GM10847 (cell line): ENCODE results near the gene SAMD4B.

ENCODE experiments used
- POLR2A ChIP-seq: IDR thresholded peaks from 2 replicates; pipeline ENCODE4 v1.6.1; 2011; ENCODE audit not compliant: insufficient read length; ENCODE audit errors: extremely low read depth

Gene SAMD4B

GRCh38 chr19:39307046-39307821 lies 35.0 kb upstream of the SAMD4B start:
- TF ChIP-seq POLR2A, result no peak

- TF ChIP-seq POLR2A, result no peak
These were observed 34.2 kb upstream of the SAMD4B start for GRCh38 chr19:39307822-39308530.

GRCh38 chr19:39308531-39309304 lies 33.5 kb upstream of the SAMD4B start:
- no peak for TF ChIP-seq POLR2A

GRCh38 chr19:39310558-39311311 lies 31.5 kb upstream of the SAMD4B start:
- no peak for TF ChIP-seq POLR2A

GRCh38 chr19:39314016-39314728 lies 28.0 kb upstream of the SAMD4B start:
- no peak for TF ChIP-seq POLR2A

- no peak for TF ChIP-seq POLR2A
These were observed 26.3 kb upstream of the SAMD4B start for GRCh38 chr19:39315933-39316332.

DNA sequence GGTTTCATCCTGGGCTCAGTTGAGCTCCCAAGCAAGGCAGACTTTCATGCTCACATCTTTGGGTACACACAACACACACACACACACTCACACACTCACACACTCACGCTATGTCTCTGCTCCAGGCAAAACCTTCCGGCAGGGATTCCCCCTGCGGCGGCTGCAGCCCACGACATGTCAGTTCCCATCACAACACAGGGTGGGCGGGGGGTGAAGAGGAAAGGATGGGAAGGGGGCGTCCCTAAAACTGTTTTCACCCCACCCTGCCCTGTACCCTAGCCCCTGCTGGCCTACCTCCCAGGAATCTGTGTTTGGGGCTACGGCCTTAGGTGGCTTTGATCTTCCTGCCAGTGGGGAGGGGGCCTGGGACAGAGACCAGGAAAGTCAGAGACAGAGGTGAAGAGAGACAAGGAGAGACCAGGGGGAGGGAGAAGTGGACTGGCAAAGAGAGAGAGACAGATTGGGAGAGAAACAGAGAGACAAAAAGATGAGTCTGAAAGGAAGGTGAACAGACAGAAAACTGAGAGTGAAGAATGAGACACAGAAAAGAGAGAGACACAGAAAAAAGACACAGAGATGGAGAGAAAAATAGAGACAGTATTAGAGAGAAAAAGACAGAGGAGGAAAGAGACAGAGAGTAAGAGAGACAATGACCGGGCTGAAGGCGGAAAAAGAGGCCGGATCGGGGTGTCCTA lies 25.4 kb upstream of the SAMD4B start:
- no peak for TF ChIP-seq POLR2A

DNA sequence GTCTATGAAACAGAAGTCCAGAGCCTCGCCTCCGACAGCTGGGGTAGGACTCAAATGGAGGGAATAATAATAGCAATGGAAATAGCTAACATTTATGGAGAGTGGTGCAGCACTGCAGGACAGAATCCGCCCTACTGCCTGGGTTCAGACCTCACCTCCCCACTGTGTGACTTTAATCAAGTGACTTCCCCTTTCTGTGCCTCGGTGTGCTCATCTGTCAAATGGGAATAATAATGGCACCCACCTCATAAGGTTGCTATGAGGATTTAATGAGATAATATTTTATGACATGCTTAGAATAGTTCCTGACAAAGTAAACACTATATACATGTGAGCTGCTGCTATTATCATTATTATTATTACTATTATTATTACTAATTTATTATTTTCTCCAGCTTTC lies 24.7 kb upstream of the SAMD4B start:
- no peak for TF ChIP-seq POLR2A

DNA sequence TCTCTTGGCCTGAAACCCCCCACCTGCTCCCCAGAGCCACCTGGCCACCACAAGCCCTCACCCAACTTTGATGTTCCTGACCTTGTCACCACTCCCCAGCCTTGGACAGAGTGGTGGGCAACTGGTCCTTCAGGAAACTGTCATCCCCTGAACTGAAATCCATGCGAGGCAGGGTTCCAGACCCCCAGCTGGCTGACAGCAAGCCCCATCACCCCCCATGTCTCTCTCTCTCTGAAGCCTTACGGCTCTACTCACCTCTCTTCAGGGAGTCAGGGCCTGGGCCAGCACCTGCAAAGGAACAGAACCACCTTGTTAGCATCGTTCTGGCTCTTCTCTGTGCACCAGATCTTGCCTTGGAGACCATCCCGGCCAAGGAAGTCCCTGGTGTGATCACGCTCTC lies 24.1 kb upstream of the SAMD4B start:
- no peak for TF ChIP-seq POLR2A

GRCh38 chr19:39318690-39319089 lies 23.5 kb upstream of the SAMD4B start:
- no peak for TF ChIP-seq POLR2A

- no peak for TF ChIP-seq POLR2A
These were observed 22.9 kb upstream of the SAMD4B start for GRCh38 chr19:39319098-39319891.

- TF ChIP-seq POLR2A, result no peak
These were observed 22.4 kb upstream of the SAMD4B start for GRCh38 chr19:39319892-39320248.

DNA sequence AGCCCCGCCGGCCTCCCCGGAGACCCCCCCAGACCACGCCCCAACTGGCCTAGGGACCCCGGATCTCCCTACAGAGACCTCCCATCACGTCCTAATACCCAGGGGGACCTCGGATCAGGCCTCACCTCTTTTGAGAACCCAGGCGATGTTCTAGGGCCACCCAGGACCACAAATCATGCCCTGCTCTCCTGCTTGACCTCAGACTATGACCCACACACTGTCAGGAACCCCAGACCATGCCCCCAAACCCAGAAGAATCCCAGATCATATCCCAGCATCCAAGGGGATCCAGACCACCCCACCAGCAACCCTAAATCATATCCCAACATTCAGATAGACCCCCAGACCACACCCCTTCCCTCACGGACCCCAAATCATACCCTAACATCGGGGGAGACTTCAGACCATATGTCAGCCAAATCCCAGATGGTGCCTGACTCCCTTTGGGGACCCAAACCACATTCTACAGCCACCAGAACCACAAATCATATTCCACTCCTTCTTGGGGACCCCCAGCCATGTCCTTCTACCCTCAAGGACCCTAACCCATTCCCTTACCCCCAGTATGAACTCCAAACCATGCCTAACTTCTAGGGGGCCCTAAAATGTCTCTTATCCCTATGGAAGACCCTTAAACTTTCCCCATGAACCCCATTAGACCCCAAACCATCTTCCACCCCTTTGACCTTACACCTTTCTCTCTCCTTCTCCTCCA lies 20.9 kb upstream of the SAMD4B start:
- TF ChIP-seq POLR2A, result no peak

- no peak for TF ChIP-seq POLR2A
These were observed 20.4 kb upstream of the SAMD4B start for GRCh38 chr19:39321832-39322176.
